GM12878 (cell line): ENCODE data around the gene RHBDF2.

Source experiments
- ATF3 ChIP-seq: IDR thresholded peaks from 2 replicates; pipeline ENCODE4 v1.6.1; 2011; ENCODE audit warnings: low read depth, mild to moderate bottlenecking, low read length, moderate library complexity, borderline replicate concordance; ENCODE audit errors: extremely low read depth
- ATF7 ChIP-seq: fragments of 450-650 bp; IDR thresholded peaks from 2 replicates; pipeline ENCODE4 v1.6.1; 2016; ENCODE audit warnings: low read depth, mild to moderate bottlenecking
- BHLHE40 ChIP-seq, 2 experiments: fragments of 450-650 bp in 1 of 2; IDR thresholded peaks; 2 replicates each; pipeline ENCODE4 v1.6.1; 2011 to 2017; ENCODE audit warnings: low read depth in 2 of 2, borderline replicate concordance in 1 of 2, improper control_type of control experiment in 1 of 2, low read length in 1 of 2, mild to moderate bottlenecking in 1 of 2
- CHD1 ChIP-seq: IDR thresholded peaks from 2 replicates; pipeline ENCODE4 v1.6.1; 2012; ENCODE audit warnings: low read depth, low read length, improper control_type of control experiment
- CTCF ChIP-seq, 3 experiments: IDR thresholded peaks in 2 of 3; conservative IDR thresholded peaks in 1 of 3; 2 replicates each; pipeline ENCODE4 v1.5.1; 2011; ENCODE audit warnings: low read depth in 3 of 3, low read length in 3 of 3, mild to moderate bottlenecking in 3 of 3, control low read depth in 2 of 3, moderate library complexity in 2 of 3, inconsistent platforms in 1 of 3, mixed read lengths in 1 of 3; ENCODE audit not compliant: control insufficient read depth in 2 of 3, insufficient read depth in 1 of 3; ENCODE audit errors: extremely low read depth in 1 of 3
- EZH2 ChIP-seq: IDR thresholded peaks from 2 replicates; pipeline ENCODE4 v1.6.1; 2012; ENCODE audit warnings: low read depth, mild to moderate bottlenecking, control low read depth, inconsistent platforms, low read length, borderline replicate concordance; ENCODE audit not compliant: control insufficient read depth
- POLR2A ChIP-seq: IDR thresholded peaks from 2 replicates; pipeline ENCODE4 v1.6.1; 2011; ENCODE audit warnings: low read depth, mild to moderate bottlenecking, low read length
- RAD51 ChIP-seq: fragments of 450-650 bp; IDR thresholded peaks from 2 replicates; pipeline ENCODE4 v1.6.1; 2016; ENCODE audit warnings: moderate library complexity, mild to moderate bottlenecking, inconsistent platforms
- SP1 ChIP-seq: IDR thresholded peaks from one replicate; pipeline ENCODE4 v1.6.1; 2011; ENCODE audit warnings: low read depth, low read length
- SUZ12 ChIP-seq: fragments of 200-600 bp; sonication (generic); IDR thresholded peaks from one replicate; pipeline ENCODE4 v1.6.1; 2018; ENCODE audit warnings: antibody characterized with exemption, mild to moderate bottlenecking; ENCODE audit not compliant: unreplicated experiment
- YY1 ChIP-seq: IDR thresholded peaks from 2 replicates; pipeline ENCODE4 v1.6.1; 2011; ENCODE audit warnings: low read depth, mild to moderate bottlenecking, low read length

- TF ChIP-seq CHD1 (no peak), ATF3 (no peak), CTCF (IDR thresholded peaks at IDR 0.05 in 2 of 3, conservative IDR thresholded peaks at IDR 0.05 in 1 of 3; ENCODE audit: control insufficient read depth in 2 of 3, extremely low read depth in 1 of 3, insufficient read depth in 1 of 3, low read depth in 3 of 3, low read length in 3 of 3) (no peak), ATF7 (no peak), EZH2 (no peak), YY1 (peak; percentile 81), SUZ12 (no peak), BHLHE40 (IDR thresholded peaks at IDR 0.05; ENCODE audit: borderline replicate concordance in 1 of 2, low read depth in 2 of 2, low read length in 1 of 2) (no peak), RAD51 (no peak), POLR2A (no peak), SP1 (no peak)
Measured at GRCh38 chr17:76498876-76499251, 2.4 kb downstream of the RHBDF2 start.
